Neutrophil (primary cell): ENCODE measurements around the gene NXT1.
"Not testable (repeated sequence)": the region's sequence is repeated elsewhere in the genome, so short reads cannot be mapped to it uniquely, and the experiment has no call there.

ENCODE experiments used
- H3K27ac ChIP-seq: fragments of 200-600 bp; sonication (generic); 2 replicates; pipeline ENCODE4 v1.5.1; 2016; ENCODE audit warnings: mild to moderate bottlenecking, moderate library complexity
- H3K27me3 ChIP-seq: fragments of 200-600 bp; sonication (generic); 2 replicates; pipeline ENCODE4 v1.6.0; 2016; ENCODE audit warnings: mild to moderate bottlenecking
- H3K36me3 ChIP-seq: fragments of 200-600 bp; sonication (generic); 2 replicates; pipeline ENCODE4 v1.5.1; 2017
- H3K4me1 ChIP-seq, 2 experiments: fragments of 200-600 bp in 1 of 2; sonication (generic) in 1 of 2; 1 replicate in 1 of 2; 2 replicates in 1 of 2; pipeline versions ENCODE4 v1.5.1 to v1.6.1; 2013 to 2016; ENCODE audit warnings: low read depth in 1 of 2, low read length in 1 of 2, mild to moderate bottlenecking in 1 of 2, moderate library complexity in 1 of 2; ENCODE audit not compliant: control insufficient read depth in 1 of 2, insufficient read depth in 1 of 2
- H3K4me3 ChIP-seq, 2 experiments: fragments of 200-600 bp in 1 of 2; sonication (generic) in 1 of 2; 1 replicate in 1 of 2; 2 replicates in 1 of 2; pipeline ENCODE4 v1.5.1; 2013 to 2016; ENCODE audit warnings: low read depth in 1 of 2, low read length in 1 of 2, mild to moderate bottlenecking in 1 of 2, moderate library complexity in 1 of 2
- H3K9me3 ChIP-seq: fragments of 200-600 bp; sonication (generic); 2 replicates; pipeline ENCODE4 v1.5.1; 2016
- CTCF ChIP-seq: fragments of 200-600 bp; sonication (generic); IDR thresholded peaks from 2 replicates; pipeline ENCODE4 v1.5.1; 2016; ENCODE audit warnings: antibody characterized with exemption

The NXT1 gene

GRCh38 chr20:23304616-23305015 is 46.0 kb upstream of the NXT1 start:
- H3K9me3 ChIP-seq = no peaks in the 10 kb centered on the region
- H3K27ac ChIP-seq = no peak overlapping the region
- no peaks in the 10 kb centered on the region for H3K36me3 ChIP-seq
- TF ChIP-seq CTCF = no peak
- no peak overlapping the region for H3K4me3 ChIP-seq
- H3K4me1 ChIP-seq = no peaks in the 10 kb centered on the region
- H3K27me3 ChIP-seq = no peaks in the 10 kb centered on the region

GRCh38 chr20:23305098-23305497 is 45.5 kb upstream of the NXT1 start:
- no peak for TF ChIP-seq CTCF
- H3K36me3 ChIP-seq = no peaks in the 10 kb centered on the region

GRCh38 chr20:23307393-23307792 is 43.2 kb upstream of the NXT1 start:
- not testable (repeated sequence) for H3K4me1 ChIP-seq, H3K4me3 ChIP-seq, H3K27ac ChIP-seq, H3K9me3 ChIP-seq, H3K27me3 ChIP-seq, H3K36me3 ChIP-seq

More at GRCh38 chr20:23305098-23305497, 45.5 kb upstream of the NXT1 start:
- Histone ChIP-seq H3K27me3 (no peaks in the 10 kb centered on the region), H3K4me1 (no peaks in the 10 kb centered on the region), H3K27ac (no peak overlapping the region), H3K4me3 (no peak overlapping the region), H3K9me3 (no peaks in the 10 kb centered on the region)

GRCh38 chr20:23308024-23308423 is 42.6 kb upstream of the NXT1 start:
- H3K9me3 ChIP-seq = no peaks in the 10 kb centered on the region
- TF ChIP-seq CTCF = no peak
- no peaks in the 10 kb centered on the region for H3K4me1 ChIP-seq
- no peak overlapping the region for H3K27ac ChIP-seq
- no peaks in the 10 kb centered on the region for H3K27me3 ChIP-seq
- H3K36me3 ChIP-seq = no peaks in the 10 kb centered on the region
- no peak overlapping the region for H3K4me3 ChIP-seq

- TF ChIP-seq CTCF = no peak
- Histone ChIP-seq H3K27me3 (no peaks in the 10 kb centered on the region), H3K4me3 (no peak overlapping the region), H3K4me1 (no peaks in the 10 kb centered on the region), H3K9me3 (no peaks in the 10 kb centered on the region), H3K27ac (no peak overlapping the region), H3K36me3 (no peaks in the 10 kb centered on the region)
These were observed 41.7 kb upstream of the NXT1 start for GRCh38 chr20:23308908-23309307.

GRCh38 chr20:23309781-23310180 is 40.8 kb upstream of the NXT1 start:
- Histone ChIP-seq H3K4me1 (no peaks in the 10 kb centered on the region), H3K27ac (no peak overlapping the region), H3K9me3 (no peaks in the 10 kb centered on the region), H3K27me3 (no peaks in the 10 kb centered on the region), H3K36me3 (no peaks in the 10 kb centered on the region), H3K4me3 (no peak overlapping the region)
- TF ChIP-seq CTCF = no peak
